HG02973 (cell line): ENCODE measurements around the gene GK2.

Experiments used
- ATAC-seq: cut with Tn5 transposase; IDR thresholded peaks from one replicate; pipeline ENCODE4 v1.9.1; 2021; ENCODE audit warnings: moderate library complexity; ENCODE audit not compliant: unreplicated experiment

Gene GK2

GRCh38 chr4:79390890-79391289 is 17.1 kb downstream of the GK2 start:
- no peak for ATAC-seq

DNA sequence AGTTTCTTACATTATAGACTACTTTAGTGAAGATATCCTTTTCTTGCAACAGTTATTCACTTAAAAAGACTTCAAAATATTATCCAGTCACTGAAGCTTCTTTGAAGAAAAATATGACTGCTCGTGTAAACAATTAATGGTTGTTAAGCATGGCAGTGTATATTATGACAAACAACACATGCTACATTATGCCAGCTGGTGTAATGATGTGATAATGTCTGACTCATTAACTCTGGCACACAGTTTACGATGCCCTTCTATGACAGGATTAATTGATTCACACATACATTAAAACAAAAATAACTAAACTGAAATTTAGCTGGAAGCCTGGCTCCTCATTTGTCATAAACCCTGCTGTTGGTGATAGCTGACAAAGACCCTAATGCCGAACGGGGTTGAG is 22.4 kb downstream of the GK2 start:
- ATAC-seq = no peak

DNA sequence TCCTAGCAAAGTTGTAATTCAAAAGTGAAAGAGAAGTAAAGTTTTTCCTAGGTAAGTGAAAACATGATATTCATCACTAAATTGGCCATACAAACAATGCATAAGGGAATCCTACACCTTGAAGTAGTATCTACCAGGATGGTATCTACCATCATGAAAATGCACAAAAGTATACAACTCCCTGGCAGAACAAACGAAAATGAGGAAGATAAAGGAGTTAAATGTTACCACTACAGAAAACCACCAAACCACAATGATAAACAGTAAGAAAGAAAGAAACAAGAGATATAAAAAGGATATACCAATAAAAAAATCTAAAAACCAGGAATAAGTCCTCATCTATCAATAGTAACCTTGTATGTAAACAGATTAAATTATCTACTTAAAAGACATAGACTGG is 26.9 kb downstream of the GK2 start:
- no peak for ATAC-seq

DNA sequence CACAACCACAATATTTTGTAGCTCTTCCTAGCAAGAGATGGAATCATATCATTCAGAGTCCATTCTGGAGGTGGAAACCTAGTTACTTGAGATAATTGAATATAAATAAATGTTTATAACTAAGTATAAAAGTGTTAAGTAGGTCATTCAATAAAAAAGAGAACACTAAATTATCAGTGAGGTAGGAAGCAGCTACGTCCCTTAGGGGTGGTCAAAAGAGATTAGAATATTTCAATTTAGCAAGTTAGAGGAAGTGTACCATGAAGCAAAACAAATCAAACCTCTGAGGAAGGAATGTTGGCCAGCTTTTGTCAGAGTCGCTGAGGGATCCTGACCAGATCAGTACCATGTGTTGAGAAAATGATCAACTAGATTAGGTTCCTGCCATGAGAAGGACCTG is 38.0 kb downstream of the GK2 start:
- ATAC-seq = no peak

DNA sequence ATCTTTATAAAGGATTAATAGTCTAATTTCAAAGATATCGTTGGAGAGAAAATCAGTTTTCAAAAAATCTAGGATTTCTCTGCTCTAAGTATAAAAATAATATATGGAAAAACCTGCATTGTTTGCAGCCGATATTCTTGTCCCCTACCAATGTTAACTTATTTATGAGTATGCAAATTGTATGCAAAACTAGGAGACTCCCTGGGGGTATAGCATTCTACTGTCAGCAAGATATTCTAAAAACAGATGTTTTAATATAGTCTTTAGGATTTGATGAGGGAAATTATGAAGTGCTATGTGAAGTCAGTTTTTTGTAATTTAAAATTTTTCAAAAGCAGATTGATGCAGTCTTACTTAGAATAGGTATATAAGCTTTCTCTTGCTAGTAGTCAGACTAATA is 40.9 kb downstream of the GK2 start:
- no peak for ATAC-seq

DNA sequence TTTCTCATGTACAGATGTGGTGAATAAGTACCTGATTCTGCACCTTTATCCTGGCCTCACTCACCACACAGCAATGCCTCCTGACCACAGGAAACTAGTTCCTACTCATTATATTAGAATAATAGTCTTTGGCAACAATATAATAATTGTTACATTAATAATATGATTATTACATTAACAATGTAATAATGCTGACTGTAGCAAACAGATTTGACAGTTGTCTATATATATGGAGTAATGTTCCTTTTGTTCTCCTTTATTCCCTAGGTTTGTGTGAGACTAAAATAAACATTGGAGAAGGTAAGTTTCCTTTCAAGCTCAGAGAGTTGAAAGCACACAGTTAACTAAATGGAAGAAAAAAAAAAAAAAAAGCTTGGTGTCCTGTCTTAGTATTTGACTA is 41.6 kb downstream of the GK2 start:
- ATAC-seq = no peak

GRCh38 chr4:79364061-79364460 is 44.0 kb downstream of the GK2 start:
- no peak for ATAC-seq

GRCh38 chr4:79362626-79363025 is 45.4 kb downstream of the GK2 start:
- no peak for ATAC-seq

- ATAC-seq = no peak
Measured at GRCh38 chr4:79360006-79360405, 48.0 kb downstream of the GK2 start.

- no peak for ATAC-seq
Measured at GRCh38 chr4:79358438-79358837, 49.6 kb downstream of the GK2 start.

DNA sequence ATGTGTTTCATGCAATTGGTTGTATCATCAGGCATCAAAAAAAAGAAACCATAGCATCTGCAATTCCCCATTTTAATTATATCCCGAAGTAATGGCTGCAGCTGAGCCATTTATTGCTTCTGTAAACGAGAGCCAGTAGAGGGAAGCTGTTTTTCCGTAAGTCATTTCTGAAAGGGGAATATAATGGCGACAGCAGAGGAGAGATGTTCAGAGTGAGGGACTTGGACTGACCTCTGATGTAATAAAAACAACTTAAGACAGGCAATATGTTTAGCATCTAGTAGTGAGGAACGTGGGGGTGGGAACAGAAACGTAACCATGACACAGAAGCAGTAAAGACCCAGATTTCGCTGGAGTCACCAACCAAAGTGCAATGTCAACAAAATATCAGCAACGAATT is 50.7 kb downstream of the GK2 start:
- ATAC-seq = no peak
